HG03159 (cell line): ENCODE results near the gene ARPC1A.
"Not testable (repeated sequence)": the region's sequence is repeated elsewhere in the genome, so short reads cannot be mapped to it uniquely, and the experiment has no call there.

ENCODE experiments used
- ATAC-seq: cut with Tn5 transposase; IDR thresholded peaks from one replicate; pipeline ENCODE4 v1.9.1; 2021; ENCODE audit warnings: mild to moderate bottlenecking, moderate library complexity; ENCODE audit not compliant: unreplicated experiment

ARPC1A gene

GRCh38 chr7:99368750-99369389, 43.2 kb downstream of the ARPC1A start:
- ATAC-seq: no peak

- ATAC-seq: no peak
Observed at GRCh38 chr7:99369767-99370391, 44.2 kb downstream of the ARPC1A start.

- ATAC-seq: no peak
Observed at GRCh38 chr7:99371376-99371920, 45.8 kb downstream of the ARPC1A start.

GRCh38 chr7:99372275-99373090, 46.8 kb downstream of the ARPC1A start:
- ATAC-seq: no peak

GRCh38 chr7:99373091-99374066, 47.7 kb downstream of the ARPC1A start:
- no peak for ATAC-seq

GRCh38 chr7:99374111-99375064, 48.7 kb downstream of the ARPC1A start, which contains the start of gene ARPC1B:
TSS of gene ARPC1B (plus strand) at chr7:99374730. CDS start at chr7:99385715, 10,985 bp downstream.
- peak; percentile 55 for ATAC-seq

- ATAC-seq: peak; percentile 44
Observed at GRCh38 chr7:99375070-99375807, 49.5 kb downstream of the ARPC1A start.

GRCh38 chr7:99379043-99379577, 53.4 kb downstream of the ARPC1A start:
- no peak for ATAC-seq

GRCh38 chr7:99379693-99380031, 54.0 kb downstream of the ARPC1A start:
- not testable (repeated sequence) for ATAC-seq

GRCh38 chr7:99380032-99380822, 54.5 kb downstream of the ARPC1A start:
- ATAC-seq: peak; percentile 32

- peak; percentile 73 for ATAC-seq
Observed at GRCh38 chr7:99380823-99381663, 55.3 kb downstream of the ARPC1A start.

GRCh38 chr7:99381664-99382075, 56.0 kb downstream of the ARPC1A start:
- no peak for ATAC-seq

GRCh38 chr7:99383203-99383602, 57.5 kb downstream of the ARPC1A start:
- no peak for ATAC-seq

- ATAC-seq: no peak
Observed at GRCh38 chr7:99383791-99384370, 58.2 kb downstream of the ARPC1A start.

- ATAC-seq: no peak
Observed at GRCh38 chr7:99384523-99384922, 58.8 kb downstream of the ARPC1A start.

- no peak for ATAC-seq
Observed at GRCh38 chr7:99385564-99385963, 59.9 kb downstream of the ARPC1A start.
